DOHH2 (cell line): ENCODE measurements around the gene KBTBD12.

Source experiments
- H3F3A ChIP-seq: fragments of 200-600 bp; sonication (generic), shearing (Covaris generic); 2 replicates; pipeline ENCODE4 v1.6.0; 2016; ENCODE audit warnings: antibody characterized with exemption, mild to moderate bottlenecking; ENCODE audit not compliant: control insufficient read depth, insufficient read depth
- H3K27ac ChIP-seq: fragments of 200-600 bp; sonication (generic); 2 replicates; pipeline ENCODE4 v1.5.1; 2014; ENCODE audit warnings: low read depth, mild to moderate bottlenecking, low read length, moderate library complexity
- H3K27me3 ChIP-seq: fragments of 200-600 bp; sonication (generic); 2 replicates; pipeline ENCODE4 v1.6.1; 2014; ENCODE audit warnings: mild to moderate bottlenecking, low read length, mixed read lengths; ENCODE audit not compliant: control insufficient read depth
- H3K36me3 ChIP-seq: fragments of 200-600 bp; sonication (generic); 2 replicates; pipeline ENCODE4 v1.6.1; 2014; ENCODE audit warnings: mild to moderate bottlenecking, low read length, moderate library complexity, mixed read lengths; ENCODE audit not compliant: control insufficient read depth
- H3K4me1 ChIP-seq: fragments of 200-600 bp; sonication (generic); 2 replicates; pipeline ENCODE4 v1.6.1; 2014; ENCODE audit warnings: mild to moderate bottlenecking, low read length, mixed read lengths; ENCODE audit not compliant: control insufficient read depth
- H3K4me2 ChIP-seq: fragments of 200-600 bp; sonication (generic); 2 replicates; pipeline ENCODE4 v1.6.0; 2014; ENCODE audit warnings: mild to moderate bottlenecking, low read length, moderate library complexity
- H3K4me3 ChIP-seq: fragments of 200-600 bp; sonication (generic); 2 replicates; pipeline ENCODE4 v1.5.1; 2014; ENCODE audit warnings: mild to moderate bottlenecking, low read length, mixed read lengths
- H3K79me2 ChIP-seq: fragments of 200-600 bp; sonication (generic); 2 replicates; pipeline ENCODE4 v1.6.1; 2014; ENCODE audit warnings: mild to moderate bottlenecking, low read length, mixed read lengths; ENCODE audit not compliant: control insufficient read depth
- H3K9me2 ChIP-seq: fragments of 200-600 bp; sonication (generic); replicated peaks from 2 replicates; pipeline ENCODE4 v1.6.1; 2014; ENCODE audit warnings: mild to moderate bottlenecking, low read length, mixed read lengths; ENCODE audit not compliant: control insufficient read depth
- H3K9me3 ChIP-seq: fragments of 200-600 bp; sonication (generic); 2 replicates; pipeline ENCODE4 v1.6.1; 2014; ENCODE audit warnings: antibody characterized with exemption, low read length, mixed read lengths; ENCODE audit not compliant: control insufficient read depth, insufficient read depth
- H4K20me1 ChIP-seq: fragments of 200-600 bp; sonication (generic); 2 replicates; pipeline ENCODE4 v1.6.0; 2014; ENCODE audit warnings: low read depth, mild to moderate bottlenecking, antibody characterized with exemption, low read length, moderate library complexity; ENCODE audit not compliant: control insufficient read depth, insufficient read depth
- EZH2phosphoT487 ChIP-seq: fragments of 200-600 bp; sonication (generic); IDR thresholded peaks from 2 replicates; pipeline ENCODE4 v1.6.1; 2017; ENCODE audit warnings: borderline replicate concordance, mild to moderate bottlenecking, antibody characterized with exemption, low read length, moderate library complexity, mixed read lengths
- TF ChIP-seq, protein P1 (sequence below): fragments of 200-600 bp; sonication (generic); IDR thresholded peaks from one replicate; pipeline ENCODE4 v1.5.1; 2014; ENCODE audit warnings: antibody characterized with exemption, mild to moderate bottlenecking, low read depth, low read length; ENCODE audit not compliant: poor library complexity, severe bottlenecking

The KBTBD12 gene

DNA sequence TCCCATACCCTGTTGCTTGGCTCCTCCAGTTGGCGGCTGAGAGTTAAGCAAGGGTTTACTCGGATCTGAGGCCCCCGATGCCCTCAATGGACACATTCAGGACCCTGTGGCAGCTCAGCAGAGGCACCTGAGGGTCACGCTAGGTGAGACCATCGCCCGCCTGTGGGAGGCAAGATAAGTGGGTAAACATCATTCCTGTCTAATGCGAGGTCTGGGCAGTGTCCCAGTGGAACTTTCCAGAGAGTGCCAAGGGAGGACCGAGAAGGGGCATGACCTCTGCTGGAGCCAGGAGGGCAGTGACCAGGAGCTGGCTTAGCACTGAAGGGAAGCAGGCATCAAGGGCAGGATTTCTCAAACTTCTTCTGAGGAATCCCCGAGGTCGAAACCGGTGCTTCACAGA lies 71.8 kb downstream of the KBTBD12 start:
- H3K79me2 ChIP-seq, result no peaks in the 10 kb centered on the region
- no peak overlapping the region for H3K4me3 ChIP-seq
- no peak overlapping the region for H3K4me2 ChIP-seq
- no peaks in the 10 kb centered on the region for H3K9me3 ChIP-seq
- no peaks in the 10 kb centered on the region for H3K4me1 ChIP-seq
- H4K20me1 ChIP-seq, result no peaks in the 10 kb centered on the region
- no peaks in the 10 kb centered on the region for H3K36me3 ChIP-seq
- H3F3A ChIP-seq, result no peaks in the 10 kb centered on the region
- H3K27ac ChIP-seq, result no peak overlapping the region
- H3K9me2 ChIP-seq, result no peaks in the 10 kb centered on the region
- TF ChIP-seq, protein P1, sequence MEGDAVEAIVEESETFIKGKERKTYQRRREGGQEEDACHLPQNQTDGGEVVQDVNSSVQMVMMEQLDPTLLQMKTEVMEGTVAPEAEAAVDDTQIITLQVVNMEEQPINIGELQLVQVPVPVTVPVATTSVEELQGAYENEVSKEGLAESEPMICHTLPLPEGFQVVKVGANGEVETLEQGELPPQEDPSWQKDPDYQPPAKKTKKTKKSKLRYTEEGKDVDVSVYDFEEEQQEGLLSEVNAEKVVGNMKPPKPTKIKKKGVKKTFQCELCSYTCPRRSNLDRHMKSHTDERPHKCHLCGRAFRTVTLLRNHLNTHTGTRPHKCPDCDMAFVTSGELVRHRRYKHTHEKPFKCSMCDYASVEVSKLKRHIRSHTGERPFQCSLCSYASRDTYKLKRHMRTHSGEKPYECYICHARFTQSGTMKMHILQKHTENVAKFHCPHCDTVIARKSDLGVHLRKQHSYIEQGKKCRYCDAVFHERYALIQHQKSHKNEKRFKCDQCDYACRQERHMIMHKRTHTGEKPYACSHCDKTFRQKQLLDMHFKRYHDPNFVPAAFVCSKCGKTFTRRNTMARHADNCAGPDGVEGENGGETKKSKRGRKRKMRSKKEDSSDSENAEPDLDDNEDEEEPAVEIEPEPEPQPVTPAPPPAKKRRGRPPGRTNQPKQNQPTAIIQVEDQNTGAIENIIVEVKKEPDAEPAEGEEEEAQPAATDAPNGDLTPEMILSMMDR, result no peak
- no peak for TF ChIP-seq EZH2phosphoT487
- peaks cover 9% of the 10 kb centered on the region; the same call in 1 of the 2 replicates for H3K27me3 ChIP-seq

DNA sequence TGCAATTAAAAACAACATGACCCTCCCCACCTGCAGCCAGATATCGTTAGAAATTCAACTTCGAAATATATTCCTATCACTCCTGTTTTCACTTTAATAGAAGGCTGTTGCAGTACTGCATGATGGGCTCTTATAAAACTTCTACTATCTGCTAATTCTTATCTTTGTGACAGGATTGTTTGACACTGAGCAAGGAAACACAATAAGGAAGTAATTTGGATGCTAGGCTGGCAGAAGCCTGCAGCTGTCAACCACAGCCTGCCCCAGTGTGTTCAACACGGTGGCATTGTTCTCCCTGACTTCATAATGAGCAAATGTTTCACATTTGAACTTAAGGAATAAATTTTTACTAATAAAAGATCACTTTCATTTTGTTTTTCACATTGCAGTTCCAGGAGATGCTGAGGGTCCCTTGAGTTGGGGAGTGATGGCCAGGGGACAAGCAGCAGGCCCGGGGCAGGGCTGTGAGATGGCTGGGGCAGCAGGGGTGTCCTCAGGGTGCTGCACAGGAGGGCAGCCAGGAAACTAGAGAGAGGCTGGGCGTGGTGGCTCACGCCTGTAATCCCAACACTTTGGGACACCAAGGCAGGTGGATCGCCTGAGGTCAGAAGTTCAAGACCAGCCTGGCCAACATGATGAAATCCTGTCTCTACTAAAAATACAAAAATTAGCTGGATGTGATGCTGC lies 72.4 kb downstream of the KBTBD12 start:
- peaks cover 9% of the 10 kb centered on the region; the same call in 1 of the 2 replicates for H3K27me3 ChIP-seq
- H3K27ac ChIP-seq, result no peak overlapping the region
- H3K4me2 ChIP-seq, result no peak overlapping the region
- no peaks in the 10 kb centered on the region for H3K79me2 ChIP-seq
- no peaks in the 10 kb centered on the region for H3K9me2 ChIP-seq
- no peaks in the 10 kb centered on the region for H3F3A ChIP-seq
- no peaks in the 10 kb centered on the region for H3K4me1 ChIP-seq
- TF ChIP-seq, protein P1, result no peak
- no peak for TF ChIP-seq EZH2phosphoT487
- no peak overlapping the region for H3K4me3 ChIP-seq
- no peaks in the 10 kb centered on the region for H3K9me3 ChIP-seq
- H4K20me1 ChIP-seq, result no peaks in the 10 kb centered on the region
- H3K36me3 ChIP-seq, result no peaks in the 10 kb centered on the region

DNA sequence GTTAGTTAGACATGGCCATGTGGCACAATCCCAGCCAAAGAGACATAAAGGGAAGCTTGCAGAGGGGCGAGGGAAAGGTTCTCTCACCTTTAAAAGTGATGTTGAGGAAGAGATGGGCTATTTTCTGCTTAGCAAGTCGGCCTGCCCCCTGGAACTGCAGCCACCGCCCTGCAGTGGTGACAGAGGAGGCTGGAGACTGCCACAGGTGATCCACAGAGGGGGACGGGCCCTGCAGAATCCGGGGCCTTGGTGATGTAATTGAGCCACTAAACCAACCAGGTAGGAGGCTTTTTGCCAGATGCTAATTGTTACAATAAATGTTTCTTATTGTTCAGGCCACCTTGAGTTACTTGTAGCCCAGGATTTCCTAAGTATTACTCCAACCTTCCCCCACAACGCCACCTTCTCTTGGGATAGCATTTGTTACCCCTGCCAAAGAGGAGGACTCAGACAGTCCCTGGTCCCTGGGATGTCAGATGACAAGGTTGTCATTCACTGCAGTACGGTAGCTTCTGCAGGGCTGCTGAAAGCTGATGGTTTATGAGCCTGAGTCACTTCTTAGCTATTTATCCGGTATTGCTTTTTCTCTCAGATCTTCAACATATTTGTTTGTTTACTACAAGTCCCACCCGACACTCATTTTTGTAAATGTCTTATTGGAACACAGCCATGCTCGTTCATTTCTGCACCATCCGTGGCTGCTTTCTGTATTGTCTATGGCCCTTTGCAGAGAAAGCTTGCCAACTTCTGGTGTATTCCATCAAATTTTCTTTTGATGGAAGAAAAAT lies 73.9 kb downstream of the KBTBD12 start:
- no peak overlapping the region for H3K4me2 ChIP-seq
- no peak overlapping the region for H3K27ac ChIP-seq
- no peaks in the 10 kb centered on the region for H3K36me3 ChIP-seq
- H4K20me1 ChIP-seq, result no peaks in the 10 kb centered on the region
- no peaks in the 10 kb centered on the region for H3K4me1 ChIP-seq
- H3K79me2 ChIP-seq, result no peaks in the 10 kb centered on the region
- H3K27me3 ChIP-seq, result peaks cover 9% of the 10 kb centered on the region; the same call in 1 of the 2 replicates
- H3K9me3 ChIP-seq, result no peaks in the 10 kb centered on the region
- no peaks in the 10 kb centered on the region for H3K9me2 ChIP-seq
- no peaks in the 10 kb centered on the region for H3F3A ChIP-seq
- H3K4me3 ChIP-seq, result no peak overlapping the region
- TF ChIP-seq EZH2phosphoT487, result no peak
- TF ChIP-seq, protein P1, result no peak
